ENCODE data around the gene BNC2.
"Not testable (repeated sequence)": the region's sequence is repeated elsewhere in the genome, so short reads cannot be mapped to it uniquely, and the experiment has no call there.

Gene BNC2

GRCh38 chr9:16485160-16485559, 385.3 kb downstream of the BNC2 start:
- in situ Hi-C loops (cut with HindIII; ENCODE audit: low pct_ligation_motif_present, low sequenced_read_pairs) = no loop called here
- no peaks in the 10 kb centered on the region for H3K27me3 ChIP-seq (replicated peaks)
- H3K27ac ChIP-seq = no peak overlapping the region
- no peak for DNase-seq
- H3K4me3 ChIP-seq (ENCODE audit: low read depth, low read length) = no peak overlapping the region
- TF ChIP-seq, protein P1, sequence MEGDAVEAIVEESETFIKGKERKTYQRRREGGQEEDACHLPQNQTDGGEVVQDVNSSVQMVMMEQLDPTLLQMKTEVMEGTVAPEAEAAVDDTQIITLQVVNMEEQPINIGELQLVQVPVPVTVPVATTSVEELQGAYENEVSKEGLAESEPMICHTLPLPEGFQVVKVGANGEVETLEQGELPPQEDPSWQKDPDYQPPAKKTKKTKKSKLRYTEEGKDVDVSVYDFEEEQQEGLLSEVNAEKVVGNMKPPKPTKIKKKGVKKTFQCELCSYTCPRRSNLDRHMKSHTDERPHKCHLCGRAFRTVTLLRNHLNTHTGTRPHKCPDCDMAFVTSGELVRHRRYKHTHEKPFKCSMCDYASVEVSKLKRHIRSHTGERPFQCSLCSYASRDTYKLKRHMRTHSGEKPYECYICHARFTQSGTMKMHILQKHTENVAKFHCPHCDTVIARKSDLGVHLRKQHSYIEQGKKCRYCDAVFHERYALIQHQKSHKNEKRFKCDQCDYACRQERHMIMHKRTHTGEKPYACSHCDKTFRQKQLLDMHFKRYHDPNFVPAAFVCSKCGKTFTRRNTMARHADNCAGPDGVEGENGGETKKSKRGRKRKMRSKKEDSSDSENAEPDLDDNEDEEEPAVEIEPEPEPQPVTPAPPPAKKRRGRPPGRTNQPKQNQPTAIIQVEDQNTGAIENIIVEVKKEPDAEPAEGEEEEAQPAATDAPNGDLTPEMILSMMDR (IDR thresholded peaks at IDR 0.05; ENCODE audit: low read depth, low read length, missing control alignments) = no peak
- H3K36me3 ChIP-seq (replicated peaks) = peaks cover 2% of the 10 kb centered on the region

DNA sequence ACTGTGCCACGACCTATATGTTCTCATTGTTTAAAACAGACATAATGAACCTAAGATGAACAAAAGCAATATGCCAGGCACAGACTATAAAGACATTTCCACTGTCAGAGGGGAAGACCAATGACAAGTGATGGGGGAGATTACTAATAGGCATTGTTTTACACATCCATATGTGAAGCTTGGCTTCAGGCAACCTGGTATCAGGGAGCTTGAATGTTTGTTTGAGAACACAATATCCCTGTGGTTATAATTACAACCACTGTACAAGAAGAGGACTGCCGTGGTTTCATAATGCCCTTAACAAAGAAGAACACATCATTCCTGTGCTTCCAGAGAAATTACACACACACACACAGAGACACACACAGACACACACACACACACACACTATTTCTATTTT, 385.7 kb downstream of the BNC2 start:
- Histone ChIP-seq H3K27me3 (replicated peaks) (no peaks in the 10 kb centered on the region), H3K36me3 (replicated peaks) (peaks cover 2% of the 10 kb centered on the region), H3K4me3 (ENCODE audit: low read depth, low read length) (no peak overlapping the region), H3K27ac (no peak overlapping the region)
- DNase-seq = no peak
- in situ Hi-C loops (cut with HindIII; ENCODE audit: low pct_ligation_motif_present, low sequenced_read_pairs) = no loop called here
- TF ChIP-seq, protein P1 (IDR thresholded peaks at IDR 0.05; ENCODE audit: low read depth, low read length, missing control alignments) = no peak

DNA sequence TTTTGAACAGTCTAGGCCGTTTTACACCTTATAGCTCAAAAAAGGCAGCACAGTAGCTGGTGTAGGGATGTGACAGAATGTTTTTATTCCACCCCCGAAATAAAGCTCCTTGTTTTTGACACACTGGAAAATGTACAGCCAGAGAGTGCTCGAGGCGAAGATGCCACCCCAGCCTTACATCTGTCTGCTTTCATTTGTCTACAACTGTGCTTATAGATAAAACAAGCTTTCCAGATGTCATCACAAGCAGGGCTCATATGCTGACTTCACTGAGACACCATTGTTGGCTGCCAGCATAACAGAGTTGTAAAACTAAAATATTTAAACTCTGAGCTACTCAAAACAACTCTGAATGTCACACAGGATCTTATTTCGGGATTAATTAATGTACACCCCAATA, 386.3 kb downstream of the BNC2 start:
- no peaks in the 10 kb centered on the region for H3K27me3 ChIP-seq (replicated peaks)
- DNase-seq = no peak
- no peaks in the 10 kb centered on the region for H3K36me3 ChIP-seq (replicated peaks)
- in situ Hi-C loops (cut with HindIII; ENCODE audit: low pct_ligation_motif_present, low sequenced_read_pairs) = no loop called here
- TF ChIP-seq, protein P1 (IDR thresholded peaks at IDR 0.05; ENCODE audit: low read depth, low read length, missing control alignments) = no peak
- H3K4me3 ChIP-seq (ENCODE audit: low read depth, low read length) = no peak overlapping the region
- no peak overlapping the region for H3K27ac ChIP-seq

DNA sequence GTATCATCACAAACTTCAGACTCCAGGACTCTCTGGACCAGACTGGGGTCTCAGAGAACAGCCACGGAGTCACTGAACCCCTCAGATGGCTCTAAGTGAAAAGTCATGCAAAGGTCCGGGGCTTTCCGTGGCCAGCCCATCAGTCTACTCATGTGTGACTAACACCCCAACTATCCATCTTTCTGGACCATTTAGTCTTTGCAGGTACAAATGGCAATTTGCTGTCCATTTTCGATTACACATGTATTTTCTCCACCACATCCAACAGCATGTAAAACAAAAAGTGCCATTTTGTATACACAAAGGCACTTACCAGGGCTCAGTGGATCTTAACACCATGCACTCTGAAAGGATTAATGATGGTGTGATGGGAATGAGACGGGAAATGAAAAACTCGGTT, 387.7 kb downstream of the BNC2 start:
- in situ Hi-C loops (cut with HindIII; ENCODE audit: low pct_ligation_motif_present, low sequenced_read_pairs) = no loop called here
- H3K4me3 ChIP-seq (ENCODE audit: low read depth, low read length) = no peak overlapping the region
- TF ChIP-seq, protein P1 (IDR thresholded peaks at IDR 0.05; ENCODE audit: low read depth, low read length, missing control alignments) = no peak
- no peaks in the 10 kb centered on the region for H3K36me3 ChIP-seq (replicated peaks)
- DNase-seq = no peak
- H3K27ac ChIP-seq = no peak overlapping the region
- H3K27me3 ChIP-seq (replicated peaks) = no peaks in the 10 kb centered on the region

- H3K4me3 ChIP-seq (ENCODE audit: low read depth, low read length); DNase-seq; H3K27ac ChIP-seq; H3K27me3 ChIP-seq (replicated peaks); in situ Hi-C loops (cut with HindIII; ENCODE audit: low pct_ligation_motif_present, low sequenced_read_pairs); H3K36me3 ChIP-seq (replicated peaks): not testable (repeated sequence)
These were observed 389.9 kb downstream of the BNC2 start for GRCh38 chr9:16480584-16480983.

GRCh38 chr9:16475996-16476395, 394.5 kb downstream of the BNC2 start:
- TF ChIP-seq, protein P1 (IDR thresholded peaks at IDR 0.05; ENCODE audit: low read depth, low read length, missing control alignments) = no peak
- Histone ChIP-seq H3K27me3 (replicated peaks) (no peaks in the 10 kb centered on the region), H3K4me3 (ENCODE audit: low read depth, low read length) (no peak overlapping the region), H3K36me3 (replicated peaks) (no peaks in the 10 kb centered on the region), H3K27ac (no peak overlapping the region)
- in situ Hi-C loops (cut with HindIII; ENCODE audit: low pct_ligation_motif_present, low sequenced_read_pairs) = no loop called here
- DNase-seq = no peak
